DOHH2 (cell line): Measurements from ENCODE around the gene AP3B2.

Experiments
- H3F3A ChIP-seq: fragments of 200-600 bp; sonication (generic), shearing (Covaris generic); 2 replicates; pipeline ENCODE4 v1.6.0; 2016; ENCODE audit warnings: antibody characterized with exemption, mild to moderate bottlenecking; ENCODE audit not compliant: control insufficient read depth, insufficient read depth
- H3K27ac ChIP-seq: fragments of 200-600 bp; sonication (generic); 2 replicates; pipeline ENCODE4 v1.5.1; 2014; ENCODE audit warnings: low read depth, mild to moderate bottlenecking, low read length, moderate library complexity
- H3K27me3 ChIP-seq: fragments of 200-600 bp; sonication (generic); 2 replicates; pipeline ENCODE4 v1.6.1; 2014; ENCODE audit warnings: mild to moderate bottlenecking, low read length, mixed read lengths; ENCODE audit not compliant: control insufficient read depth
- H3K36me3 ChIP-seq: fragments of 200-600 bp; sonication (generic); 2 replicates; pipeline ENCODE4 v1.6.1; 2014; ENCODE audit warnings: mild to moderate bottlenecking, low read length, moderate library complexity, mixed read lengths; ENCODE audit not compliant: control insufficient read depth
- H3K4me1 ChIP-seq: fragments of 200-600 bp; sonication (generic); 2 replicates; pipeline ENCODE4 v1.6.1; 2014; ENCODE audit warnings: mild to moderate bottlenecking, low read length, mixed read lengths; ENCODE audit not compliant: control insufficient read depth
- H3K4me2 ChIP-seq: fragments of 200-600 bp; sonication (generic); 2 replicates; pipeline ENCODE4 v1.6.0; 2014; ENCODE audit warnings: mild to moderate bottlenecking, low read length, moderate library complexity
- H3K4me3 ChIP-seq: fragments of 200-600 bp; sonication (generic); 2 replicates; pipeline ENCODE4 v1.5.1; 2014; ENCODE audit warnings: mild to moderate bottlenecking, low read length, mixed read lengths
- H3K79me2 ChIP-seq: fragments of 200-600 bp; sonication (generic); 2 replicates; pipeline ENCODE4 v1.6.1; 2014; ENCODE audit warnings: mild to moderate bottlenecking, low read length, mixed read lengths; ENCODE audit not compliant: control insufficient read depth
- H3K9me2 ChIP-seq: fragments of 200-600 bp; sonication (generic); replicated peaks from 2 replicates; pipeline ENCODE4 v1.6.1; 2014; ENCODE audit warnings: mild to moderate bottlenecking, low read length, mixed read lengths; ENCODE audit not compliant: control insufficient read depth
- H3K9me3 ChIP-seq: fragments of 200-600 bp; sonication (generic); 2 replicates; pipeline ENCODE4 v1.6.1; 2014; ENCODE audit warnings: antibody characterized with exemption, low read length, mixed read lengths; ENCODE audit not compliant: control insufficient read depth, insufficient read depth
- H4K20me1 ChIP-seq: fragments of 200-600 bp; sonication (generic); 2 replicates; pipeline ENCODE4 v1.6.0; 2014; ENCODE audit warnings: low read depth, mild to moderate bottlenecking, antibody characterized with exemption, low read length, moderate library complexity; ENCODE audit not compliant: control insufficient read depth, insufficient read depth
- CTCF ChIP-seq: fragments of 200-600 bp; sonication (generic); IDR thresholded peaks from one replicate; pipeline ENCODE4 v1.5.1; 2014; ENCODE audit warnings: antibody characterized with exemption, mild to moderate bottlenecking, low read depth, low read length; ENCODE audit not compliant: poor library complexity, severe bottlenecking
- EZH2phosphoT487 ChIP-seq: fragments of 200-600 bp; sonication (generic); IDR thresholded peaks from 2 replicates; pipeline ENCODE4 v1.6.1; 2017; ENCODE audit warnings: borderline replicate concordance, mild to moderate bottlenecking, antibody characterized with exemption, low read length, moderate library complexity, mixed read lengths

AP3B2 gene

GRCh38 chr15:82749951-82750830 is 40.5 kb upstream of the AP3B2 start:
- Histone ChIP-seq H3K27ac (peak overlapping the region; percentile 49), H3F3A (peaks cover 11% of the 10 kb centered on the region; the same call in 1 of the 2 replicates), H3K9me3 (no peaks in the 10 kb centered on the region), H3K27me3 (no peaks in the 10 kb centered on the region), H3K4me1 (peaks cover 36% of the 10 kb centered on the region), H3K36me3 (peaks cover 47% of the 10 kb centered on the region), H4K20me1 (peaks cover 27% of the 10 kb centered on the region), H3K4me2 (peak overlapping the region; percentile 89), H3K4me3 (peak overlapping the region; percentile 93), H3K79me2 (peaks cover 64% of the 10 kb centered on the region), H3K9me2 (no peaks in the 10 kb centered on the region)
- TF ChIP-seq EZH2phosphoT487 (no peak), CTCF (no peak)

- Histone ChIP-seq H3K27ac (no peak overlapping the region), H3F3A (peaks cover 11% of the 10 kb centered on the region; the same call in 1 of the 2 replicates), H3K9me3 (no peaks in the 10 kb centered on the region), H3K4me3 (no peak overlapping the region), H3K27me3 (no peaks in the 10 kb centered on the region), H3K4me1 (peaks cover 34% of the 10 kb centered on the region), H3K9me2 (no peaks in the 10 kb centered on the region), H3K36me3 (peaks cover 29% of the 10 kb centered on the region), H3K4me2 (no peak overlapping the region; the same call in 1 of the 2 replicates), H3K79me2 (peaks cover 46% of the 10 kb centered on the region), H4K20me1 (peaks cover 20% of the 10 kb centered on the region)
- TF ChIP-seq CTCF (no peak), EZH2phosphoT487 (no peak)
Measured at GRCh38 chr15:82748315-82748714, 38.6 kb upstream of the AP3B2 start.

GRCh38 chr15:82743810-82744209 is 34.1 kb upstream of the AP3B2 start:
- TF ChIP-seq CTCF = no peak
- no peak for TF ChIP-seq EZH2phosphoT487
- no peak overlapping the region for H3K27ac ChIP-seq

More at GRCh38 chr15:82743810-82744209, 34.1 kb upstream of the AP3B2 start:
- H3F3A ChIP-seq = peaks cover 7% of the 10 kb centered on the region; the same call in 1 of the 2 replicates
- H3K9me2 ChIP-seq = no peaks in the 10 kb centered on the region
- no peaks in the 10 kb centered on the region for H3K36me3 ChIP-seq
- no peaks in the 10 kb centered on the region for H4K20me1 ChIP-seq
- H3K79me2 ChIP-seq = peaks cover 3% of the 10 kb centered on the region
- no peaks in the 10 kb centered on the region for H3K9me3 ChIP-seq
- H3K27me3 ChIP-seq = no peaks in the 10 kb centered on the region
- no peak overlapping the region for H3K4me3 ChIP-seq
- H3K4me2 ChIP-seq = no peak overlapping the region
- peaks cover 4% of the 10 kb centered on the region for H3K4me1 ChIP-seq
